Measurements from ENCODE around the gene ANO3. TPM values are rescaled to one million over a fixed set of nuclear protein-coding genes. Genes with fewer than 3 reads are reported as not detected.

Gene ANO3
- total RNA-seq, 4 donors from 2014 or later: 0.08 to 0.27 TPM; not detected in 2

- no peak for ATAC-seq
- Histone ChIP-seq H3K27me3 (no peaks in the 10 kb centered on the region), H3K4me3 (no peak overlapping the region), H3K36me3 (no peaks in the 10 kb centered on the region), H3K27ac (peak overlapping the region in 2 of 4 donors; percentile 9 to 18), H3K4me1 (peaks cover 0 to 50% (median 0%) of the 10 kb centered on the region in 3 donors), H3K9me3 (no peaks in the 10 kb centered on the region)
- WGBS, 2 donors (ENCODE audit: low coverage in 1 of 2): 77 to 78% methylated on average over 2 of the region's 2 CpGs
- TF ChIP-seq EP300 (IDR thresholded peaks at IDR 0.05): no peak
- no peak for TF ChIP-seq POLR2A (IDR thresholded peaks at IDR 0.05)
- no peak for TF ChIP-seq POLR2AphosphoS5 (IDR thresholded peaks at IDR 0.05)
- no peak for TF ChIP-seq CTCF (IDR thresholded peaks at IDR 0.05)
These were observed 237.7 kb downstream of the ANO3 start for GRCh38 chr11:26569646-26570045.

GRCh38 chr11:26571861-26572654, 240.1 kb downstream of the ANO3 start, which contains the start of gene MUC15:
MUC15 (minus strand) TSS chr11:26572263; CDS start chr11:26567094, 5,169 bp downstream.
- no peak for ATAC-seq
- peak within 1 kb of the TSS in 1 of 2 donors; percentile 5 for H3K4me3 ChIP-seq
- H3K27me3 ChIP-seq: no peaks in the 10 kb centered on the region
- H3K27ac ChIP-seq: peak within 1 kb of the TSS in 3 of 4 donors; percentile 43 to 61 (median 46)
- peaks cover 0 to 50% (median 0%) of the 10 kb centered on the region in 3 donors for H3K4me1 ChIP-seq
- no peak for TF ChIP-seq EP300 (IDR thresholded peaks at IDR 0.05)
- no peaks in the 10 kb centered on the region for H3K36me3 ChIP-seq
- H3K9me3 ChIP-seq: no peaks in the 10 kb centered on the region
- whole genome bisulfite sequencing, 2 donors (ENCODE audit: low coverage in 1 of 2): 39 to 73% methylated on average over 11 to 12 of the region's 12 CpGs

- no peaks in the 10 kb centered on the region for H3K27me3 ChIP-seq
- no peak for TF ChIP-seq POLR2AphosphoS5 (IDR thresholded peaks at IDR 0.05)
- TF ChIP-seq EP300 (IDR thresholded peaks at IDR 0.05): no peak
- no peak for TF ChIP-seq CTCF (IDR thresholded peaks at IDR 0.05)
- TF ChIP-seq POLR2A (IDR thresholded peaks at IDR 0.05): no peak
- no peak overlapping the region for H3K4me3 ChIP-seq
- H3K9me3 ChIP-seq: no peaks in the 10 kb centered on the region
- WGBS, 2 donors (ENCODE audit: low coverage in 1 of 2): 74 to 80% methylated on average over 5 to 11 of the region's 11 CpGs
- peaks cover 0 to 50% (median 0%) of the 10 kb centered on the region in 3 donors for H3K4me1 ChIP-seq
- no peak for ATAC-seq
- H3K36me3 ChIP-seq: no peaks in the 10 kb centered on the region
- H3K27ac ChIP-seq: peak overlapping the region in 3 of 4 donors; percentile 43 to 61 (median 46)
These were observed 241.0 kb downstream of the ANO3 start for GRCh38 chr11:26572770-26573402.

- 83 to 91% methylated on average over 2 of the region's 2 CpGs for WGBS, 2 donors (ENCODE audit: low coverage in 1 of 2)
- Histone ChIP-seq H3K27ac (peak overlapping the region in 1 of 4 donors; percentile 2), H3K4me3 (no peak overlapping the region)
These were observed 242.0 kb downstream of the ANO3 start for GRCh38 chr11:26573896-26574295.

More at GRCh38 chr11:26573896-26574295, 242.0 kb downstream of the ANO3 start:
- Histone ChIP-seq H3K4me1 (peaks cover 0 to 41% (median 0%) of the 10 kb centered on the region in 3 donors), H3K36me3 (no peaks in the 10 kb centered on the region), H3K9me3 (no peaks in the 10 kb centered on the region), H3K27me3 (no peaks in the 10 kb centered on the region)
- TF ChIP-seq POLR2A (IDR thresholded peaks at IDR 0.05): no peak
- no peak for TF ChIP-seq CTCF (IDR thresholded peaks at IDR 0.05)
- no peak for TF ChIP-seq EP300 (IDR thresholded peaks at IDR 0.05)
- TF ChIP-seq POLR2AphosphoS5 (IDR thresholded peaks at IDR 0.05): no peak
- ATAC-seq: no peak

Data from gastroesophageal sphincter (tissue), 4 donors.